H9 (cell line): ENCODE data around the gene PAFAH1B2. TPM values are rescaled to one million over a fixed set of nuclear protein-coding genes. Genes with fewer than 3 reads are reported as not detected.

Experiments used
- DNase-seq: peaks from one replicate; pipeline ENCODE4 v3.0.0-alpha.2; 2017
- H2AFZ ChIP-seq: one replicate; pipeline ENCODE4 v1.6.1; 2013; ENCODE audit warnings: mild to moderate bottlenecking, low read length, control low read depth, moderate library complexity
- H2AK5ac ChIP-seq: 2 replicates; pipeline ENCODE4 v1.6.1; 2013; ENCODE audit warnings: low read length, control low read depth, mixed read lengths; ENCODE audit not compliant: insufficient read length
- H2BK120ac ChIP-seq: one replicate; pipeline ENCODE4 v1.6.1; 2013; ENCODE audit warnings: low read depth, mild to moderate bottlenecking, low read length, control low read depth, inconsistent platforms; ENCODE audit not compliant: poor library complexity, severe bottlenecking
- H2BK12ac ChIP-seq: 2 replicates; pipeline ENCODE4 v1.6.1; 2013; ENCODE audit warnings: low read length, control low read depth, mixed read lengths, low read depth; ENCODE audit not compliant: insufficient read length
- H2BK15ac ChIP-seq: 2 replicates; pipeline ENCODE4 v1.6.1; 2013; ENCODE audit warnings: low read depth, low read length, control low read depth
- H2BK20ac ChIP-seq: one replicate; pipeline ENCODE4 v1.6.1; 2013; ENCODE audit warnings: low read depth, mild to moderate bottlenecking, low read length, control low read depth, inconsistent platforms; ENCODE audit not compliant: poor library complexity, severe bottlenecking
- H2BK5ac ChIP-seq: 2 replicates; pipeline ENCODE4 v1.6.1; 2013; ENCODE audit warnings: low read length, control low read depth, mixed read lengths; ENCODE audit not compliant: insufficient read length
- H3K14ac ChIP-seq: 2 replicates; pipeline ENCODE4 v1.6.1; 2013; ENCODE audit warnings: low read length, control low read depth; ENCODE audit not compliant: insufficient read depth
- H3K18ac ChIP-seq: 2 replicates; pipeline ENCODE4 v1.6.1; 2013; ENCODE audit warnings: low read depth, mild to moderate bottlenecking, mixed read lengths, low read length, control low read depth; ENCODE audit not compliant: insufficient read length
- H3K23ac ChIP-seq: 2 replicates; pipeline ENCODE4 v1.6.1; 2013; ENCODE audit warnings: low read length, control low read depth, mixed read lengths, low read depth; ENCODE audit not compliant: insufficient read length
- H3K23me2 ChIP-seq: 2 replicates; pipeline ENCODE4 v1.6.1; 2013; ENCODE audit warnings: low read depth, mild to moderate bottlenecking, mixed read lengths, low read length, control low read depth; ENCODE audit not compliant: insufficient read length, poor library complexity, severe bottlenecking
- H3K27ac ChIP-seq: 2 replicates; pipeline ENCODE4 v1.5.1; 2013; ENCODE audit warnings: low read length, control low read depth, mixed read lengths, low read depth; ENCODE audit not compliant: insufficient read length
- H3K27me3 ChIP-seq: 2 replicates; pipeline ENCODE4 v1.6.1; 2013; ENCODE audit warnings: low read length, control low read depth, inconsistent platforms; ENCODE audit not compliant: insufficient read depth
- H3K4ac ChIP-seq: 2 replicates; pipeline ENCODE4 v1.6.1; 2013; ENCODE audit warnings: low read depth, mild to moderate bottlenecking, control low read depth, inconsistent platforms, low read length, moderate library complexity
- H3K4me1 ChIP-seq: 2 replicates; pipeline ENCODE4 v1.6.1; 2013; ENCODE audit warnings: low read length, control low read depth, inconsistent platforms; ENCODE audit not compliant: insufficient read depth
- H3K4me2 ChIP-seq: 2 replicates; pipeline ENCODE4 v1.6.1; 2013; ENCODE audit warnings: low read length, control low read depth, mixed read lengths; ENCODE audit not compliant: insufficient read length, insufficient read depth
- H3K56ac ChIP-seq: 2 replicates; pipeline ENCODE4 v1.6.1; 2013; ENCODE audit warnings: low read depth, mild to moderate bottlenecking, mixed read lengths, low read length, control low read depth; ENCODE audit not compliant: insufficient read length
- H3K79me1 ChIP-seq: 2 replicates; pipeline ENCODE4 v1.6.1; 2013; ENCODE audit warnings: low read depth, mild to moderate bottlenecking, moderate library complexity, low read length, control low read depth, inconsistent platforms; ENCODE audit not compliant: insufficient read depth, poor library complexity, severe bottlenecking
- H3K79me2 ChIP-seq: 2 replicates; pipeline ENCODE4 v1.6.1; 2013; ENCODE audit warnings: low read length, control low read depth, inconsistent platforms; ENCODE audit not compliant: insufficient read depth
- H3K9ac ChIP-seq: 2 replicates; pipeline ENCODE4 v1.6.1; 2013; ENCODE audit warnings: low read length, control low read depth, mixed read lengths; ENCODE audit not compliant: insufficient read length; ENCODE audit errors: extremely low read depth
- H3K9me3 ChIP-seq: one replicate; pipeline ENCODE4 v1.6.1; 2013; ENCODE audit warnings: low read depth, low read length, inconsistent platforms; ENCODE audit not compliant: control insufficient read depth
- H3T11ph ChIP-seq: one replicate; pipeline ENCODE4 v1.6.1; 2013; ENCODE audit warnings: mild to moderate bottlenecking, low read length, control low read depth, inconsistent platforms
- H4K20me1 ChIP-seq: one replicate; pipeline ENCODE4 v1.6.1; 2013; ENCODE audit not compliant: control insufficient read depth, insufficient read length, insufficient read depth
- H4K5ac ChIP-seq: 2 replicates; pipeline ENCODE4 v1.6.1; 2013; ENCODE audit warnings: low read depth, mild to moderate bottlenecking, mixed read lengths, low read length, control low read depth; ENCODE audit not compliant: insufficient read length
- H4K8ac ChIP-seq: replicated peaks from 2 replicates; pipeline ENCODE4 v1.6.1; 2013; ENCODE audit warnings: low read length, control low read depth, mixed read lengths, low read depth; ENCODE audit not compliant: insufficient read length
- H4K91ac ChIP-seq: 2 replicates; pipeline ENCODE4 v1.6.1; 2013; ENCODE audit warnings: low read depth, mild to moderate bottlenecking, moderate library complexity, mixed read lengths, low read length, control low read depth; ENCODE audit not compliant: insufficient read length
- H3K27ac Mint-ChIP-seq, 3 experiments: 2 replicates in 2 of 3; 3 replicates in 1 of 3; pipeline ENCODE4 v1.8.0; 2020 to 2021; ENCODE audit warnings: mixed read lengths in 3 of 3, mild to moderate bottlenecking in 1 of 3, moderate library complexity in 1 of 3
- H3K27me3 Mint-ChIP-seq: 2 replicates; pipeline ENCODE4 v1.8.0; 2021; ENCODE audit warnings: low read depth, mild to moderate bottlenecking, moderate library complexity, mixed read lengths
- H3K36me3 Mint-ChIP-seq, 3 experiments: 2 replicates in 2 of 3; 3 replicates in 1 of 3; pipeline ENCODE4 v1.8.0; 2020 to 2021; ENCODE audit warnings: low read depth in 3 of 3, mixed read lengths in 3 of 3; ENCODE audit not compliant: insufficient read depth in 1 of 3
- H3K4me1 Mint-ChIP-seq, 2 experiments: 2 replicates each; pipeline ENCODE4 v1.8.0; 2020; ENCODE audit warnings: mixed read lengths in 2 of 2
- H3K4me3 Mint-ChIP-seq, 2 experiments: 2 replicates in 1 of 2; 3 replicates in 1 of 2; pipeline ENCODE4 v1.8.0; 2020 to 2021; ENCODE audit warnings: mild to moderate bottlenecking in 2 of 2, mixed read lengths in 2 of 2, moderate library complexity in 1 of 2
- H3K9me3 Mint-ChIP-seq, 2 experiments: 2 replicates in 1 of 2; 3 replicates in 1 of 2; pipeline ENCODE4 v1.8.0; 2020; ENCODE audit warnings: mild to moderate bottlenecking in 2 of 2, mixed read lengths in 2 of 2, moderate library complexity in 1 of 2
- CTCF ChIP-seq: fragments of 200-600 bp; sonication (generic); conservative IDR thresholded peaks from 3 replicates; pipeline ENCODE4 v1.8.0; 2021; ENCODE audit warnings: antibody characterized with exemption, mild to moderate bottlenecking
- WGBS: extraction: QIAGEN DNeasy Blood & Tissue Kit; methylation state at CpG from one replicate; pipeline ENCODE4 v1.1.7; 2013; ENCODE audit warnings: missing lambda C conversion rate, low lambda C conversion rate, mixed read lengths; ENCODE audit not compliant: insufficient read length; ENCODE audit errors: extremely low coverage; 5-methylcytosine and 5-hydroxymethylcytosine counted together
- total RNA-seq: library from RNA; stranded (reverse); gene quantifications from 2 replicates; pipeline ENCODE4 v1.2.1, GENCODE V29; 2021

The PAFAH1B2 gene
- total RNA-seq, 1 experiment from 2014 or later: 161 TPM

- H3T11ph ChIP-seq: no peak overlapping the region
- H3K4me1 ChIP-seq: no peaks in the 10 kb centered on the region; the same call in 1 of the 2 replicates
- no peak overlapping the region for H2BK120ac ChIP-seq
- no peak overlapping the region for H4K91ac ChIP-seq
- peak overlapping the region; percentile 2 for H3K56ac ChIP-seq
- no peaks in the 10 kb centered on the region for H3K79me1 ChIP-seq
- H3K9ac ChIP-seq: peak overlapping the region; percentile 56
- no peak overlapping the region for H2BK20ac ChIP-seq
- H3K79me2 ChIP-seq: peaks cover 37% of the 10 kb centered on the region
- H4K8ac ChIP-seq: no peak overlapping the region
- H3K18ac ChIP-seq: no peak overlapping the region
- no peak overlapping the region for H4K5ac ChIP-seq
- no CpG with 5 or more reads among the region's 5 CpGs for WGBS
- Mint-ChIP-seq H3K4me3 (peak overlapping the region; percentile 91 to 95), H3K9me3 (no peaks in the 10 kb centered on the region; a peak in 2 of 5 replicates), H3K27ac (peak overlapping the region; percentile 87 to 97 (median 94); a peak in 5 of 7 replicates), H3K36me3 (peaks cover 22 to 36% (median 35%) of the 10 kb centered on the region in 3 experiments; a peak in 6 of 7 replicates), H3K4me1 (peaks cover 30 to 43% of the 10 kb centered on the region in 2 experiments), H3K27me3 (peaks cover 9% of the 10 kb centered on the region)
- H2AK5ac ChIP-seq: no peak overlapping the region
- H2BK5ac ChIP-seq: no peak overlapping the region
- H2BK12ac ChIP-seq: no peak overlapping the region
- no peak overlapping the region for H2AFZ ChIP-seq
- no peaks in the 10 kb centered on the region for H3K9me3 ChIP-seq
- no peak overlapping the region for H2BK15ac ChIP-seq
- H3K27ac ChIP-seq: no peak overlapping the region
- no peak overlapping the region for H3K4ac ChIP-seq
- H3K4me2 ChIP-seq: peak overlapping the region; percentile 84
- H3K23me2 ChIP-seq: peaks cover 15% of the 10 kb centered on the region
- no peak for DNase-seq
- no peak overlapping the region for H3K23ac ChIP-seq
- peak overlapping the region; percentile 61; the same call in 1 of the 2 replicates for H3K14ac ChIP-seq
- no peak for TF ChIP-seq CTCF
- H3K27me3 ChIP-seq: no peaks in the 10 kb centered on the region
- H4K20me1 ChIP-seq: no peaks in the 10 kb centered on the region
Measured at GRCh38 chr11:117143390-117143789, 697 bp upstream of the PAFAH1B2 start.
